Measurements from ENCODE around the gene DMXL1.

Gene DMXL1, protein sequence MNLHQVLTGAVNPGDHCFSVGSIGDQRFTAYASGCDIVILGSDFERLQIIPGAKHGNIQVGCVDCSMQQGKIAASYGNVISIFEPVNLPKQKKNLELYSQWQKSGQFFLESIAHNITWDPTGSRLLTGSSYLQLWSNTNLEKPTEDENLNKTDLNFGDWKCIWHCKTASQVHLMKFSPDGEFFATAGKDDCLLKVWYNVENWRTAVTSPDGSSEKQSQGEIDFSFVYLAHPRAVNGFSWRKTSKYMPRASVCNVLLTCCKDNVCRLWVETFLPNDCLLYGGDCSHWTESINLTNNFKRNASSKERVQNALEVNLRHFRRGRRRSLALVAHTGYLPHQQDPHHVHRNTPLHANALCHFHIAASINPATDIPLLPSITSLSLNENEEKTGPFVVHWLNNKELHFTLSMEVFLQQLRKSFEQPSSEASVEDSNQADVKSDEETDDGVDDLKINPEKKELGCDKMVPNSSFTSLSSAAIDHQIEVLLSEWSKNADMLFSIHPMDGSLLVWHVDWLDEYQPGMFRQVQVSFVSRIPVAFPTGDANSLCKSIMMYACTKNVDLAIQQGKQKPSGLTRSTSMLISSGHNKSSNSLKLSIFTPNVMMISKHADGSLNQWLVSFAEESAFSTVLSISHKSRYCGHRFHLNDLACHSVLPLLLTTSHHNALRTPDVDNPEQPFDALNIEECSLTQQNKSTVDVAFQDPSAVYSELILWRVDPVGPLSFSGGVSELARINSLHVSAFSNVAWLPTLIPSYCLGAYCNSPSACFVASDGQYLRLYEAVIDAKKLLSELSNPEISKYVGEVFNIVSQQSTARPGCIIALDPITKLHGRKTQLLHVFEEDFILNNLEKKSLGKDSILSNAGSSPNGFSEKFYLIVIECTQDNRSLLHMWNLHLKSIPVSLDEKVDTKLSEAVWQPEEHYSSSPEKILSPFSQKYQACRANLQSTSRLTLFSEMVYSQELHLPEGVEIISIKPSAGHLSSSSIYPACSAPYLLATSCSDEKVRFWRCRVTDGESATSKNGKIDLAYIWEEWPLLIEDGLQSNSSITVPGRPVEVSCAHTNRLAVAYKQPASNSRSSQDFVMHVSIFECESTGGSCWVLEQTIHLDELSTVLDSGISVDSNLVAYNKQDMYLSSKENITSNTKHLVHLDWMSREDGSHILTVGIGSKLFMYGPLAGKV (N-terminal part only)

GRCh38 chr5:119070828-119071560, at the start of gene DMXL1:
Gene DMXL1, plus strand, starts transcription at chr5:119071087. Its CDS starts 483 bp downstream, at chr5:119071570.
- Histone ChIP-seq H3K9me3 (ENCODE audit: control insufficient read depth, low read length) (no peaks in the 10 kb centered on the region), H3K36me3 (ENCODE audit: control insufficient read depth, insufficient read depth, low read length) (no peaks in the 10 kb centered on the region), H3K4me1 (ENCODE audit: control insufficient read depth, insufficient read depth, low read length) (peaks cover 17% of the 10 kb centered on the region), H3K9ac (ENCODE audit: low read length) (peak within 1 kb of the TSS; percentile 94), H3K27me3 (ENCODE audit: control insufficient read depth, insufficient read depth, low read length) (no peaks in the 10 kb centered on the region), H3K4me3 (ENCODE audit: low read length) (peak within 1 kb of the TSS; percentile 47)

DNA sequence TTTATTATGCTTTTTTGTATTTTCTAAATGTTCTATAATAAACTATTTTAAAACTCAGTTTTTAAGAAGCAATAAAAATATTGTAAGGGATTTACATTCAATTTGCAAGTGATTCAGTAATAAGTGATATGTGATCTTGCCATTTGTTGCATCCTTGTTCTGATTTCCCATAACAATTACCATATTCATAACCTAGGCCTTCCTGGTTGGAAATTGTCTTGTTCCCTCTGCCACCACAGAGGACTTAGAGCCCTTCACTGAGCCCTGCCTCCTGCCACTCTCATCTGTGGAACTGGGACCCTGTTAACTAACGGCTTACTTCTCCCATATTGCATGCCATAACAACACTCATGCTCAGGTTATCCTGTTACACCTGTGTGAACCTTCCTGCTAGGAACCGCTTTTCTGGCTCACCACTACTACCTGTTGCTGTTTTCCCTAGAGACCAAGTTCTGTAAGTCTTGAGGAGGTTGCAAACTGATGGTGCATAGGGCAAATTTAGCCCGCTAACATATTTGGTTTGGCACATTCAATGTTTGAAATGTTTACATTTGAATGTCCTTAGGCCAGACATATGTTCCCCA, 49.6 kb upstream of the DMXL1 start:
- H3K27me3 ChIP-seq (ENCODE audit: control insufficient read depth, insufficient read depth, low read length), result no peaks in the 10 kb centered on the region
- H3K36me3 ChIP-seq (ENCODE audit: control insufficient read depth, insufficient read depth, low read length), result no peaks in the 10 kb centered on the region
- H3K9me3 ChIP-seq (ENCODE audit: control insufficient read depth, low read length), result no peaks in the 10 kb centered on the region
- peaks cover 11% of the 10 kb centered on the region for H3K4me1 ChIP-seq (ENCODE audit: control insufficient read depth, insufficient read depth, low read length)
- no peak overlapping the region for H3K9ac ChIP-seq (ENCODE audit: low read length)
- H3K4me3 ChIP-seq (ENCODE audit: low read length), result no peak overlapping the region

GRCh38 chr5:119022017-119022745, 48.7 kb upstream of the DMXL1 start:
- H3K9ac ChIP-seq (ENCODE audit: low read length), result no peak overlapping the region
- no peaks in the 10 kb centered on the region for H3K27me3 ChIP-seq (ENCODE audit: control insufficient read depth, insufficient read depth, low read length)
- no peak overlapping the region for H3K4me3 ChIP-seq (ENCODE audit: low read length)
- no peaks in the 10 kb centered on the region for H3K9me3 ChIP-seq (ENCODE audit: control insufficient read depth, low read length)
- H3K4me1 ChIP-seq (ENCODE audit: control insufficient read depth, insufficient read depth, low read length), result peaks cover 11% of the 10 kb centered on the region
- no peaks in the 10 kb centered on the region for H3K36me3 ChIP-seq (ENCODE audit: control insufficient read depth, insufficient read depth, low read length)

DNA sequence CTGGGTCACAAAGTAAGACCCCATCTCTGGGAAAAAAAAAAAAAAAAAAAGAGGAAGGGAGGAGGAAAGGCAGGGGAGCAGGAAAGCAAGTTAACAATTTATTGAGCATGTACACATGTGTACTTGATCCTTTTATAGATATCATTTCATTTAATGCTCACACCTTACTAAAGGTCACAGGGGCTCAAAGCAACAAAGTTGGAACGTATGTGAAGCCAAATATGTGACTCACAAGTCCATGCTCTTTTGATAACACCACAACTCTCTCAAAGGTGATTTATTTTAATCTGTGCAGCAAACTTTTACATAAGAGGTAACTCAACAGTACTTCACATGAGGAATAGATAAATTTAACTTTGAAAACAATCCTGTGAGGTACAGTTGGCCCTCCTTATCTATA, 48.1 kb upstream of the DMXL1 start:
- Histone ChIP-seq H3K4me3 (ENCODE audit: low read length) (no peak overlapping the region), H3K9me3 (ENCODE audit: control insufficient read depth, low read length) (no peaks in the 10 kb centered on the region), H3K9ac (ENCODE audit: low read length) (no peak overlapping the region), H3K4me1 (ENCODE audit: control insufficient read depth, insufficient read depth, low read length) (peaks cover 11% of the 10 kb centered on the region), H3K27me3 (ENCODE audit: control insufficient read depth, insufficient read depth, low read length) (no peaks in the 10 kb centered on the region), H3K36me3 (ENCODE audit: control insufficient read depth, insufficient read depth, low read length) (no peaks in the 10 kb centered on the region)

DNA sequence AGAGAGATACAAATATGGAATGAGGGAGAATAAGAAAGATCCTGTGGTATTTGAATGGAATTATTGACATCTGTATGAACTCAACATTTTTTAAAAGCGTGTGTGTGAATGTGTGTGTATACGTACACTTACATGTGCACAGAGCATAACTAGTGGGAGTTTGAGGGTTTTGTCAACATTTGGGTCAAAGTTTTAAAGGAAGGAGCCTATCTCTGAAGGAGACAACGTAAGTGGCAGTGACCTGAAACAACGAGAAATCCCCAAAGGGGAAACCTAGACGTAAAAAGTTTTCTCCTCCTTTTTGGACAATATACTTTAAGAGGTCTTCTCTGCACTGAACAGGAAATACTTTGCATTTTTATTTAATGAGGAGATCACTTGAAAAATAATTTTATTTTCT, 42.3 kb upstream of the DMXL1 start:
- Histone ChIP-seq H3K4me3 (ENCODE audit: low read length) (no peak overlapping the region), H3K36me3 (ENCODE audit: control insufficient read depth, insufficient read depth, low read length) (no peaks in the 10 kb centered on the region), H3K27me3 (ENCODE audit: control insufficient read depth, insufficient read depth, low read length) (no peaks in the 10 kb centered on the region), H3K9ac (ENCODE audit: low read length) (no peak overlapping the region), H3K4me1 (ENCODE audit: control insufficient read depth, insufficient read depth, low read length) (no peaks in the 10 kb centered on the region), H3K9me3 (ENCODE audit: control insufficient read depth, low read length) (no peaks in the 10 kb centered on the region)

GRCh38 chr5:119031011-119031886, 39.6 kb upstream of the DMXL1 start:
- H3K9ac ChIP-seq (ENCODE audit: low read length), result no peak overlapping the region
- H3K27me3 ChIP-seq (ENCODE audit: control insufficient read depth, insufficient read depth, low read length), result no peaks in the 10 kb centered on the region
- H3K4me3 ChIP-seq (ENCODE audit: low read length), result no peak overlapping the region
- no peaks in the 10 kb centered on the region for H3K36me3 ChIP-seq (ENCODE audit: control insufficient read depth, insufficient read depth, low read length)
- H3K4me1 ChIP-seq (ENCODE audit: control insufficient read depth, insufficient read depth, low read length), result no peaks in the 10 kb centered on the region
- no peaks in the 10 kb centered on the region for H3K9me3 ChIP-seq (ENCODE audit: control insufficient read depth, low read length)

DNA sequence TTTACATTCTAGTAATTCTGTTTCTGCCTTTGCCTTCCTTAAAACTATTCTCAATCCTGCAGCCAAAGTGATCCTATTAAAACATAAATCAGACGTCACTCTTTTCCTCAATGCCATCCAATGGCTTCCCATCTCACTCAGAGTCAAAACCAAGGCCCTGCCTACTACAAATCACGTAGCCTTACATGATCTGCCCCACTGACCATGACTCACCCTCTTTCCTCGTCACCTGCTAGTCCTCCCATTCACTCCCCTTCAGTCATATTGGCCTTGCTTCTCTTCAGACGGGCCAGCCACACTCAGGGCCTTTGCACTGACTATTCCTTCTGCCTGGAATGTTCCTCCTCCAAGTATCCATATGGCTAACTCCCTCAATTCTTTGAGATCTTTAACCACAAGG, 39.0 kb upstream of the DMXL1 start:
- Histone ChIP-seq H3K27me3 (ENCODE audit: control insufficient read depth, insufficient read depth, low read length) (no peaks in the 10 kb centered on the region), H3K4me3 (ENCODE audit: low read length) (no peak overlapping the region), H3K4me1 (ENCODE audit: control insufficient read depth, insufficient read depth, low read length) (peaks cover 3% of the 10 kb centered on the region), H3K9ac (ENCODE audit: low read length) (no peak overlapping the region), H3K36me3 (ENCODE audit: control insufficient read depth, insufficient read depth, low read length) (no peaks in the 10 kb centered on the region), H3K9me3 (ENCODE audit: control insufficient read depth, low read length) (no peaks in the 10 kb centered on the region)

GRCh38 chr5:119032656-119033055, 38.2 kb upstream of the DMXL1 start:
- no peaks in the 10 kb centered on the region for H3K27me3 ChIP-seq (ENCODE audit: control insufficient read depth, insufficient read depth, low read length)
- no peaks in the 10 kb centered on the region for H3K36me3 ChIP-seq (ENCODE audit: control insufficient read depth, insufficient read depth, low read length)
- H3K4me3 ChIP-seq (ENCODE audit: low read length), result no peak overlapping the region
- H3K9me3 ChIP-seq (ENCODE audit: control insufficient read depth, low read length), result no peaks in the 10 kb centered on the region
- peaks cover 6% of the 10 kb centered on the region for H3K4me1 ChIP-seq (ENCODE audit: control insufficient read depth, insufficient read depth, low read length)
- H3K9ac ChIP-seq (ENCODE audit: low read length), result no peak overlapping the region

- Histone ChIP-seq H3K4me3 (ENCODE audit: low read length) (no peak overlapping the region), H3K27me3 (ENCODE audit: control insufficient read depth, insufficient read depth, low read length) (no peaks in the 10 kb centered on the region), H3K9me3 (ENCODE audit: control insufficient read depth, low read length) (no peaks in the 10 kb centered on the region), H3K4me1 (ENCODE audit: control insufficient read depth, insufficient read depth, low read length) (peaks cover 10% of the 10 kb centered on the region), H3K36me3 (ENCODE audit: control insufficient read depth, insufficient read depth, low read length) (no peaks in the 10 kb centered on the region), H3K9ac (ENCODE audit: low read length) (no peak overlapping the region)
These were observed 37.8 kb upstream of the DMXL1 start for GRCh38 chr5:119033135-119033534.

DNA sequence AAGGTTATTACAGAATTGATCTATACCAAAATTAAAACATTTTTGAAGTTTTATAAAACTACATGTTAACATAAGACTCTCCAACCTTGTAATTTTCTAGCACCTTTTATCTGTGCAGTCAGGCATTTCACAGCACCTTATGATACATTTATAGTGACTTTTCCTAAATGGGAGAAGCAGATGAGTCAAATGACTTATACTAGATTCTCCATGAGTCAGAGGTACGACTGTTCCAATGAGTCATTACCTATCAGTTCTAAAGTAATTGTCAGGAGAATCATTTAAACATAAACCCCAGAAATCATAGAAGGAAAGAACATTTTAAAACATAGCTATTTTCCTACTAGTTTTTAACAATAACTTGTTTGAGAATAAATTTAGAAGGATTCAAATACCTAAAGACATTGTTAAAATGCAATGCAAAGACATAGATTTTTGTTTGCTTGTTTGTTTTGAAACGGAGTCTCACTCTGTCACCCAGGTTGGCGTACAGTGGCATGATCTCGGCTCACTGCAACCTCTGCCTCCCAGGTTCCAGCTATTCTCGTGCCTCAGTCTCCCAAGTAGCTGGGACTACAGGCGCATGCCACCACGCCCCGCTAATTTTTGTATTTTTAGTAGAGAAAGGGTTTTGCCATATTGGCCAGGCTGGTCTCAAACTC, 34.7 kb upstream of the DMXL1 start:
- Histone ChIP-seq H3K36me3 (ENCODE audit: control insufficient read depth, insufficient read depth, low read length) (no peaks in the 10 kb centered on the region), H3K27me3 (ENCODE audit: control insufficient read depth, insufficient read depth, low read length) (no peaks in the 10 kb centered on the region), H3K9ac (ENCODE audit: low read length) (no peak overlapping the region), H3K9me3 (ENCODE audit: control insufficient read depth, low read length) (no peaks in the 10 kb centered on the region), H3K4me3 (ENCODE audit: low read length) (no peak overlapping the region), H3K4me1 (ENCODE audit: control insufficient read depth, insufficient read depth, low read length) (peaks cover 10% of the 10 kb centered on the region)
